ENCODE results near the gene SMIM30.
"Not testable (repeated sequence)": the region's sequence is repeated elsewhere in the genome, so short reads cannot be mapped to it uniquely, and the experiment has no call there.

The SMIM30 gene

DNA sequence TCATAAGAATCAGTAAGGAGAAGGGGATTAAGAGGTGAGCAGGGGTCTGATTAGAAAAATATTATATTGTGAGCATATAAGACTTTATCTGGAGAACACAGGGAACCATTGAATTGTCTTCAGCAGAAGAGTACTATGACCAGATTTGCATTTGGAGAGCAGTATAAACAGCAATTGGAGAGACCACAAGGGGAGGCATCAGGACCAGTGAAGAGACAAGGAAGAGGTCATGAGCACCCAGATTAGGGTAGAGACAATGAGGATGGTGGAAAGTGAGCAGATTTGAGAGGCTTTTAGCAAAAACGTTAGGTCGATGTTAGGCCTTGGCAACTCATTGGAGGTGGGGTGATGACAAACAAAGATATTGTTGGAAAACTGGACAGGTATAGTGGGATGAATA lies 13.0 kb upstream of the SMIM30 start:
- H3K27me3 Mint-ChIP-seq, result peaks cover 7 to 10% of the 10 kb centered on the region in 2 donors
- ATAC-seq (replicated peaks) (no peak), DNase-seq (no peak)
- no peaks in the 10 kb centered on the region for H3K9me3 Mint-ChIP-seq
- no peak overlapping the region for H3K27ac Mint-ChIP-seq
- no peak overlapping the region for H3K4me3 Mint-ChIP-seq
- no peaks in the 10 kb centered on the region for H3K36me3 Mint-ChIP-seq (ENCODE audit: insufficient read depth)
- no peaks in the 10 kb centered on the region for H3K4me1 Mint-ChIP-seq (ENCODE audit: low read depth in 2 of 2)

DNA sequence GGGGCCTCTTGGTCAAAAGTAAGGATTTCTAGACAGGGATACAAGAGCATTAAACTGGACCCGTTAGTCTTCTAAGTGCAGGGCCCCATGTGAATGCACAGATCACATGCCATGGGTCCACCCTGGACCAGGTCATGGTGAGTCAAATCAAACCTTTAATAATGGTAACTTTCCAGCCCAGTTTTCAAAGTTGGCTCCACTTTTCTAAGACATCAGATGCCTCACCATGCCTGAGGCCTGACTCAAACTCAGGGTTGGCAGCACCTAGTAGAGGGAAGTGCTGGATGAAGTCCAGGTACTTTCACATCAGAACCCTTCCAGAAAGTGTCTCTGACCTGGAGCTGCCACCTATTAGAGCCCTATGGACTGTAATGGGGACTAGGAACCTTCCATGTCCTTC lies 9.7 kb upstream of the SMIM30 start:
- H3K36me3 Mint-ChIP-seq (ENCODE audit: insufficient read depth), result no peaks in the 10 kb centered on the region
- no peaks in the 10 kb centered on the region for H3K4me1 Mint-ChIP-seq (ENCODE audit: low read depth in 2 of 2)
- H3K9me3 Mint-ChIP-seq, result no peaks in the 10 kb centered on the region
- H3K4me3 Mint-ChIP-seq, result no peak overlapping the region
- no peak for DNase-seq
- ATAC-seq (replicated peaks), result no peak
- H3K27ac Mint-ChIP-seq, result no peak overlapping the region
- H3K27me3 Mint-ChIP-seq, result peaks cover 7 to 8% of the 10 kb centered on the region in 2 donors

DNA sequence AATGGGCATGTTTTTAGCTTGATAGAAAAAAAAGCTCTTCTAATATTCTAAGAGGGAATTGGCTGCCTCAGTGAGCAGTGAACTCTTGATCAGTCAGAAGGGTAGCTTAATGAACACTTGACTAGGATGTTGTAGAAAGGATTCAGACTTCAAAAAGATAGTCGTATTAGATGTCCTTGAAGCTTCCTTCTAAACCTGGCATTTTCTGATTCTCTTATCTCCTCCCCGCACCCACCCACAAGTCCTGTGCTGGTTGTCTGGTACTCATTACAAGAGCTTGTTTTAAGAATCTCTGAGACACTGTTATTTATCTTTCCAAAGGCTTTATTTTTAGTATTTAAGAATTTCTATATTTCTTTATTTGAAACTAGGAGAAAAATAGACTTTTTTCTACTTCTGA lies 7.4 kb upstream of the SMIM30 start:
- Mint-ChIP-seq H3K27ac (no peak overlapping the region), H3K4me1 (ENCODE audit: low read depth in 2 of 2) (no peaks in the 10 kb centered on the region), H3K4me3 (no peak overlapping the region), H3K36me3 (ENCODE audit: insufficient read depth) (no peaks in the 10 kb centered on the region), H3K9me3 (no peaks in the 10 kb centered on the region), H3K27me3 (peaks cover 7 to 8% of the 10 kb centered on the region in 2 donors)
- no peak for DNase-seq
- ATAC-seq (replicated peaks), result no peak

DNA sequence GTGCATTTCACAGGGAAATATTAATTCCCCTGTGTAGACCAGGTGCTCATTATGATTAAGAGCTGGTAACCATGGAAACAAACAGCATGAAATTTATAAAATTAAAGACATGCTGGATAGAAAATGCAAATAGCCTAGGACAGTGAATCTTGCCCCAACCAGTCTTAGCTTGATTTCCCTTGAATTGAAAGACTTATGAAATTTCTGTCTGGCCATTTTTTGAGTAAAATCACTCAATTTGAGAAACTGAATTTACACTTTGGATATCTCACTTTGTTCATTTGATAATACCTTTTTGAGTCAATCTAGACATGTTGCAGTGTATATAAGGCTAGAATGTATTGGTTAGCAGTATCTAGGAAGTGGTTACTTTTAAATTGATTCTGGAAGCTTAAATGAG lies 4.4 kb upstream of the SMIM30 start:
- Mint-ChIP-seq H3K4me1 (ENCODE audit: low read depth in 2 of 2) (peaks cover under 1 to 1% of the 10 kb centered on the region in 2 donors), H3K36me3 (ENCODE audit: insufficient read depth) (no peaks in the 10 kb centered on the region), H3K27ac (no peak overlapping the region), H3K27me3 (peaks cover 7 to 8% of the 10 kb centered on the region in 2 donors), H3K4me3 (no peak overlapping the region), H3K9me3 (no peaks in the 10 kb centered on the region)
- ATAC-seq (replicated peaks) (no peak), DNase-seq (no peak)

DNA sequence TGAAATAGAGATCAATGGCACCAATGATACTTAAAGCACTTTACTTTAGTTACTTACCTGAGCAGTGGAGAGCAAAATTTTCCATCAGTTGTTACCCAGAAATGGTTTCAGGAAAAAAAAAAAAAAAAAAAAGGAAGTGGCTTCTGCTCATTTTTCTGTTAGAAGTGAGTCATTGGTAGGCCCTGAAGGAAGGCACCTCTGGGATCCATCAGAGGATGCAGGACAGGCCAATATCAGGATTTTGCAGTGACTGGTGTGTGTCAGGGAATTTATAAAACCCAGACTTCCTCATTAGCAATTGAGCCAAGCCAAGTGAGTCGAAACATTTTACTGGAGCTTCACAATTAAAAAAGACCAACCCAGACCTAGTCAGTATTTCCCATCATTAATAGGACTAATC lies 2.3 kb upstream of the SMIM30 start:
- H3K27me3 Mint-ChIP-seq, result peaks cover 7 to 8% of the 10 kb centered on the region in 2 donors
- ATAC-seq (replicated peaks), result no peak
- DNase-seq, result no peak
- H3K4me3 Mint-ChIP-seq, result no peak overlapping the region
- no peaks in the 10 kb centered on the region for H3K36me3 Mint-ChIP-seq (ENCODE audit: insufficient read depth)
- H3K9me3 Mint-ChIP-seq, result no peaks in the 10 kb centered on the region
- H3K4me1 Mint-ChIP-seq (ENCODE audit: low read depth in 2 of 2), result peaks cover 2 to 4% of the 10 kb centered on the region in 2 donors
- no peak overlapping the region for H3K27ac Mint-ChIP-seq

DNA sequence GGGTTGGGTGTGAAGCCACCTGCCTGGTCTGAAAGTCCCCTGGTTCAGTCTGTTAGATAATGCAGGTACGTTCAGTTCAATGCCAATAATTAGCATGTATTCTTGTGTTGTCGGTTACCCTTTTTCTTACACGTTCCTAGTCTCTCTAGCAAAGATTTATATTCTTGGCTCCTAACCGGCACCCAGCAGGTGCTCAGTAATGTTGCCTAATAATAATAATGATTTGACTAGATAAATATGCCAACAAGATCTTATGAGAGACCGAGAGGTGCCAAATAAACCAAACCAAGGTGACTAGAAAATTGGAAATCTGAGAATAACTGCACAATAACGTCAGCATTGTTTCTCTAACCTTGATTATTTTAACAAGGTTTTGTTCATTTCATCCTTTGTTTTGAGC lies 1.1 kb upstream of the SMIM30 start:
- no peak for ATAC-seq (replicated peaks)
- Mint-ChIP-seq H3K36me3 (ENCODE audit: insufficient read depth) (no peaks in the 10 kb centered on the region), H3K4me1 (ENCODE audit: low read depth in 2 of 2) (peaks cover 2 to 4% of the 10 kb centered on the region in 2 donors), H3K9me3 (no peaks in the 10 kb centered on the region), H3K4me3 (peak overlapping the region; percentile 86 to 92), H3K27me3 (no peaks in the 10 kb centered on the region), H3K27ac (no peak overlapping the region)
- no peak for DNase-seq

DNA sequence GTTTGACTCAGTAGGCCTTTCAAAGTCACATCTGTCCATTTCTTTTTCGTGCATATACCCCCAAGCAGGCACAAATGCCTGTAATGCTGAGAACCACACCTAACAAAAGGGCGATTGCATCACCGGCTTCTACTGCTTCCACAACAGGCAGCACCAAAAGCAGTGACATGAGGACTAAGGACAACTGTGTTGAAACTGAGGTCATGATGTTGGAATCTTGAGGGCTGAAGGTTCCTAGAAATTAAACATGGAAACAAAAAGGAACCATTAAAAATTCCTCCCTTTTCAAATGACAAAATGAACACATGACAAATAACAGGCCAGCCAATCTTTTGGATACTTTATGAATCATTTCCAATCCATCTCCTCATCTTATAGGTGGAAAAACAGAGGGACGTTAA lies 980 bp downstream of the SMIM30 start:
- not testable (repeated sequence) for H3K36me3 Mint-ChIP-seq (ENCODE audit: insufficient read depth); ATAC-seq (replicated peaks); H3K27ac Mint-ChIP-seq; H3K9me3 Mint-ChIP-seq; DNase-seq; H3K27me3 Mint-ChIP-seq; H3K4me1 Mint-ChIP-seq (ENCODE audit: low read depth in 2 of 2)
- peak overlapping the region; percentile 86 to 92 for H3K4me3 Mint-ChIP-seq

DNA sequence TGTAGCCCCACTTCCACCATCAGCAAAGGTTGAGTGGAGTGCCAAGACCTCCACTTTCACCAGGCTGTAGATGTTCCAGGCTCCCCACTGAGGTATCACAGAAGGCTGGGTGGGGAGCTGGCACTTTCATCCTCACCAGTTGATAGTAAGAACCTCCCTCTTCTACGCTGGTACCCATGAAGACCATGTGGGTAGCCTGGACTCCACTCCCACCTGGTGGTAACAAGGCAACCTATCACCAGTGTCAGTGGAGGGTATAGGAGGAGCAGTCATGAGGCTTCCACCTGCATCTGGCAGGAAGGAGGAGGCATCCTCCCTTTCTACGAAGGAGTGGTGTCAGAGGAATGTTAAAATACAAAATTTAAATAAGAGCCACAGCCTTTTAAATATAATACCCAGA lies 4.4 kb downstream of the SMIM30 start:
- Mint-ChIP-seq H3K27me3 (no peaks in the 10 kb centered on the region), H3K27ac (no peak overlapping the region), H3K4me1 (ENCODE audit: low read depth in 2 of 2) (peaks cover 2 to 4% of the 10 kb centered on the region in 2 donors), H3K4me3 (no peak overlapping the region), H3K9me3 (no peaks in the 10 kb centered on the region), H3K36me3 (ENCODE audit: insufficient read depth) (no peaks in the 10 kb centered on the region)
- DNase-seq (no peak), ATAC-seq (replicated peaks) (no peak)

DNA sequence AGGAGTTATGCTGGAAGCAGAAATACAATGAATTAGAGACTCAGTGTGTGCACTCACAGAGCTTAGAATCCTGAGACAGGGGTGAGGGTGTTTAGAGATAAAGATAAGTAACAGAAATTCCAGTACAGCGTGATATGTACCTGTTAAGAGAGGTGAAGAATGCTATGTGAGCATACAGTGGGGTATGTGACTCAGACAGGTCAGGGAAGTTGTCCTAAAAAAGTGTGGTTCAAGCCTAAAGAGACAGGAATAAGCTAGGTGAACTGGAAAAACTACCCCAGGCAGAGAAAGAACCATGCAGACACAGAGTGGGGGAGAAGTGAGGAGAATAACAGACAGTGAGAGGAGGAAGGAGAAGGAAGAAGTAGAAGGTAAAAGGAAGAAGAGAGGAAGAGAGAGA lies 8.6 kb downstream of the SMIM30 start:
- Mint-ChIP-seq H3K27me3 (no peaks in the 10 kb centered on the region), H3K4me1 (ENCODE audit: low read depth in 2 of 2) (no peaks in the 10 kb centered on the region), H3K9me3 (no peaks in the 10 kb centered on the region), H3K36me3 (ENCODE audit: insufficient read depth) (no peaks in the 10 kb centered on the region), H3K4me3 (no peak overlapping the region), H3K27ac (no peak overlapping the region)
- ATAC-seq (replicated peaks) (no peak), DNase-seq (no peak)

DNA sequence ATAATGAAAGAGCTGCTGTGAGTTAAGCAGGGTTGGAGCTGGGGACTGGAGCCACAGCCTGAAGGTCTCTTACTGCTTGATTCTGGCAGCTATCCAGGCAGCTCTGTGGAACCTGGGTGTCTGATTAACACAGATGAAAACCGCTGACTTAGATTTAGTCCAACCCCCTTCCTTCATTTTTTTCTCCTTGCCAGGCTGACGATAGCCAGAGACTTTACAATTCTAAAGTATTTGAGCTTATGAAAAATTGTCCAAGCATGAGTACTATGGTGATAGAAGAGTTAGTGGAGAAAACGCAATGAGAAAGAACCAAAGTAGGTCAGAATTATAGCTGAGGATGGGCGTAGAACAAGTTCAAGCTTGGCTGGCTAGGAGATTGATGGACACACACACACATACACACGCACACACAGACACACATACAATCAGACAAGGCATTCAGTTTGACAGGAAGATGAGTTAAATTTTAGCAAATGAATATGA lies 18.2 kb downstream of the SMIM30 start:
- H3K4me3 Mint-ChIP-seq, result no peak overlapping the region
- ATAC-seq (replicated peaks) (no peak), DNase-seq (no peak)
- no peaks in the 10 kb centered on the region for H3K4me1 Mint-ChIP-seq (ENCODE audit: low read depth in 2 of 2)
- H3K27ac Mint-ChIP-seq, result no peak overlapping the region
- no peaks in the 10 kb centered on the region for H3K9me3 Mint-ChIP-seq
- H3K27me3 Mint-ChIP-seq, result peaks cover 0 to 12% of the 10 kb centered on the region in 2 donors
- H3K36me3 Mint-ChIP-seq (ENCODE audit: insufficient read depth), result no peaks in the 10 kb centered on the region

DNA sequence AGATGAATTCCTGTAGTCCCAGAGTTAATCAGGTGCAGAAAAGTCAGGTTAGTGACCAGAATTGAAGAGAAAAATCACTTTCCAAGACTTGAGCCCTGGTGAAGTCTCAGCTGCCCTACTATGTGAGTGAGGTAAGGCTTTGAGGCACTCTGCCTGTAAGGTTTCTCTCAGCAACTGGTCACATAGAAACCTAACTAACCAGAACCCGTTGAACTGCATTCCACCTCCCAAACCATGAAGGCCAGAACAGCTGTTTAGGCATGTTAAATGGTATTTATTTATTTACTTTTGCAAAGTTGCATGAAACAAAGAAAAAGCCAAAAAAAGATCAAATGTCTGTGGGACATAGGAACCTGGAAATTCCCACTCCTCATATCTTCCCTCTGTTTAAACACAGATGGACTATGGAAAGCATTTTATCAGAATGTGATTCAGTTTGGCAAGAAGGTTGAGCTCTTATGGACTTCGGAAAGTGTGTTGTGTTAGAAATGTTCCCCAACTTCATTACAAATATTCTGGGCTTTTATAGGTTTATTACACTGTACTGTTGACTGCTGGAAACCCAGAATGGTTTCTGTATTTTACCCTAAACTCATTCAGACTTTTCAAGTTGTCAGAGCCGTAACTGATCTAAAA lies 19.0 kb downstream of the SMIM30 start:
- no peak overlapping the region for H3K27ac Mint-ChIP-seq
- no peaks in the 10 kb centered on the region for H3K9me3 Mint-ChIP-seq
- ATAC-seq (replicated peaks), result no peak
- H3K36me3 Mint-ChIP-seq (ENCODE audit: insufficient read depth), result no peaks in the 10 kb centered on the region
- no peak for DNase-seq
- no peaks in the 10 kb centered on the region for H3K4me1 Mint-ChIP-seq (ENCODE audit: low read depth in 2 of 2)
- H3K27me3 Mint-ChIP-seq, result peaks cover 0 to 16% of the 10 kb centered on the region in 2 donors
- no peak overlapping the region for H3K4me3 Mint-ChIP-seq

DNA sequence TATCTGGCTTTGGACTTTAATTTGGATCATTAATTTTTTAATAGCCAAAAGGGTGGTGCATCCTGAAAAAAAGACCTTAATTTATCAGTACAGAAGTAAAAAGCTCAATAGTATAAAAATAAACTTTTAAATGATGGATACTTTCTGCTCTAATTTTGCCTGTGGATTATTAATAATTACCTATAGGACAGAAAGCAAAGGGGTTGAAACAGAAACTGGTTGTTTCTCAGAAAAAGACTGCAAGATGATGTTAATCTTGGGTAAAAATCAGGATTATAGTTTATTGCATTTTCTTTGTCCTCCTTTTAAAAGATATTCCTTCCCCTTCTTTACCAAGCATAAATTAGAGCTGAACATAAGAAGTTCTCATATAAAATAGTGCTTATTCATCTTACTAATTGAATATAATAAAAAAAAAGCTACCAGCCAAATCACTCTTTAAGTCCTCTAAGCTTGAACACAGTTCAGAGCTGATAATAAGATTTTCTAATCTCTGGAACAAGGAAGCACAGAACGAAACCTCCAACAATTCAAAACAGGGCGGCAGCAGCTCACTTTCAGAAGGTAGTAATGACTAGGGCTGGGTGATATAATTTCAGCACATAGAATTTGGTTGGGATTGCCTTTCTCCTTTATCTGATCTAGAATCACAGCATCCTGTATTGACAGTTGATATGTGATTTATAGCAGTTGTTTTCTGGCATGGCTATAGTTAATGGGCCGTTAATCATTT lies 23.7 kb downstream of the SMIM30 start:
- Mint-ChIP-seq H3K36me3 (ENCODE audit: insufficient read depth) (no peaks in the 10 kb centered on the region), H3K9me3 (no peaks in the 10 kb centered on the region), H3K27me3 (peaks cover 0 to 31% of the 10 kb centered on the region in 2 donors), H3K27ac (no peak overlapping the region), H3K4me1 (ENCODE audit: low read depth in 2 of 2) (no peaks in the 10 kb centered on the region), H3K4me3 (no peak overlapping the region)
- DNase-seq (no peak), ATAC-seq (replicated peaks) (no peak)

DNA sequence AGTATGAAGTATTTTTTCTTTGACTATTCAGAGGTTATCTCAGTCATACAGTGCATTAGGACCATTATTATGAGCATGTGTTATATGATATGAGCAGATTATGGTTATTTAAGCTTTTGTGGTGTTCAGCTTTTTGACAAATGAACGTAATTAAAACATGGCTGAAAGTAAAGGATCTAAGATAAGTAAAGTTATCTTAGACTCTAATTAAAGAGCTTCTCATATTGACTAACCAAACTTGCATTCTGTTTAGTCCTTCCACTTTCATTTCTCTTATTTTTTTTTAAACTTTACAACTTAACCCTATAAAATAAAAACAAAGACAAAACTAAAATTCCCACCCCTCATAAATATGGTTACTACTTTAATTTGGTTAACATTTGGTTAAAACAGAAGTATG lies 24.8 kb downstream of the SMIM30 start:
- Mint-ChIP-seq H3K9me3 (no peaks in the 10 kb centered on the region), H3K27me3 (peaks cover 0 to 34% of the 10 kb centered on the region in 2 donors), H3K4me3 (no peak overlapping the region), H3K36me3 (ENCODE audit: insufficient read depth) (no peaks in the 10 kb centered on the region), H3K27ac (no peak overlapping the region), H3K4me1 (ENCODE audit: low read depth in 2 of 2) (no peaks in the 10 kb centered on the region)
- no peak for ATAC-seq (replicated peaks)
- DNase-seq, result no peak

DNA sequence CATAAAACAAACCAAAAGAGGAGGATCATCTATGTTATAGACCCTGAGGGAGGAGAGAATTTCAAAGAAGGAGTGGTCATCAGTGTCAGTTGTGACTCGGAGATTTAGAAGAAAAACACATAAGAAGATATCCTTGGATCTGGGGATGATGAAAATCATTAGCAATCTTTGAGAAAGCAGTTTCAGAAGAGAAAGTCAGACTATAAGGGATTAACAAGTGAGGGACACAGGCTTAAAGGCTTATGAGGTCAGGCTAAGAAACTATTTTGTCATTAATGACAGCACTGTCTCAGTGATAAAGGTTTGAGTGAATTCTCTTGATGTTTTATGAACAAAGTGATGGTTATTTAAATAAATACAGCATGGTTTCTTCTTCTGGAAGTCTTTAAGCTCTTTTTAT lies 25.6 kb downstream of the SMIM30 start:
- Mint-ChIP-seq H3K9me3 (no peaks in the 10 kb centered on the region), H3K27me3 (peaks cover 2 to 37% of the 10 kb centered on the region in 2 donors), H3K4me3 (no peak overlapping the region), H3K36me3 (ENCODE audit: insufficient read depth) (no peaks in the 10 kb centered on the region), H3K27ac (no peak overlapping the region), H3K4me1 (ENCODE audit: low read depth in 2 of 2) (no peaks in the 10 kb centered on the region)
- ATAC-seq (replicated peaks), result no peak
- DNase-seq, result no peak
